ENCODE measurements around the gene PLCD1. TPM values are rescaled to one million over a fixed set of nuclear protein-coding genes. Genes with fewer than 3 reads are reported as not detected.

Gene PLCD1
- polyA plus RNA-seq, 3 donors from 2014 or later, result 11.6 to 18.0 (median 12.1) TPM

- peaks cover 0 to 5% (median 4%) of the 10 kb centered on the region in 3 donors for H3K27me3 Mint-ChIP-seq (ENCODE audit: low read depth in 3 of 3)
- DNase-seq, result no peak
- H3K4me3 Mint-ChIP-seq, result peak overlapping the region in 1 of 5 donors; percentile 72
- peaks cover 57 to 58% of the 10 kb centered on the region in 2 donors for H3K4me1 Mint-ChIP-seq
- H3K9me3 Mint-ChIP-seq, result no peaks in the 10 kb centered on the region
- H3K36me3 Mint-ChIP-seq, result peaks cover 5 to 9% (median 8%) of the 10 kb centered on the region in 3 donors
- peak overlapping the region; percentile 90 to 98 (median 95) for H3K27ac Mint-ChIP-seq
These were observed 31.6 kb downstream of the PLCD1 start for GRCh38 chr3:37997791-37998370.

GRCh38 chr3:37997342-37997741 lies 32.1 kb downstream of the PLCD1 start:
- DNase-seq, result no peak
- Mint-ChIP-seq H3K4me1 (peaks cover 58% of the 10 kb centered on the region in 2 donors), H3K4me3 (peak overlapping the region in 1 of 5 donors; percentile 72), H3K27ac (peak overlapping the region in 5 of 6 donors; percentile 85 to 94 (median 91)), H3K36me3 (peaks cover 5 to 9% (median 8%) of the 10 kb centered on the region in 3 donors), H3K27me3 (ENCODE audit: low read depth in 3 of 3) (peaks cover 0 to 5% (median 4%) of the 10 kb centered on the region in 3 donors), H3K9me3 (no peaks in the 10 kb centered on the region)

- H3K27ac Mint-ChIP-seq, result peak overlapping the region; percentile 67 to 94 (median 90)
- H3K27me3 Mint-ChIP-seq (ENCODE audit: low read depth in 3 of 3), result peaks cover 0 to 5% (median 4%) of the 10 kb centered on the region in 3 donors
- H3K36me3 Mint-ChIP-seq, result peaks cover 5 to 9% (median 8%) of the 10 kb centered on the region in 3 donors
- peaks cover 58% of the 10 kb centered on the region in 2 donors for H3K4me1 Mint-ChIP-seq
- peak overlapping the region; percentile 56 to 72 (median 62) for H3K4me3 Mint-ChIP-seq
- H3K9me3 Mint-ChIP-seq, result no peaks in the 10 kb centered on the region
- DNase-seq, result peak; percentile 72 to 79 (median 73)
These were observed 32.6 kb downstream of the PLCD1 start for GRCh38 chr3:37996785-37997301.

- no peak for DNase-seq
- Mint-ChIP-seq H3K27me3 (ENCODE audit: low read depth in 3 of 3) (peaks cover 0 to 5% (median 4%) of the 10 kb centered on the region in 3 donors), H3K4me1 (peaks cover 58% of the 10 kb centered on the region in 2 donors), H3K36me3 (peaks cover 5 to 9% (median 8%) of the 10 kb centered on the region in 3 donors), H3K9me3 (no peaks in the 10 kb centered on the region), H3K27ac (peak overlapping the region; percentile 85 to 94 (median 92)), H3K4me3 (peak overlapping the region in 3 of 5 donors; percentile 11 to 97 (median 97))
These were observed 33.5 kb downstream of the PLCD1 start for GRCh38 chr3:37995652-37996641.

GRCh38 chr3:37994639-37994972 lies 34.8 kb downstream of the PLCD1 start:
- Mint-ChIP-seq H3K27me3 (ENCODE audit: low read depth in 3 of 3) (peaks cover 0 to 4% (median 3%) of the 10 kb centered on the region in 3 donors), H3K4me3 (peak overlapping the region; percentile 95 to 97 (median 97)), H3K4me1 (peaks cover 58% of the 10 kb centered on the region in 2 donors), H3K27ac (peak overlapping the region; percentile 91 to 97 (median 94)), H3K36me3 (peaks cover 5 to 9% (median 8%) of the 10 kb centered on the region in 3 donors), H3K9me3 (no peaks in the 10 kb centered on the region)
- DNase-seq, result no peak

- Mint-ChIP-seq H3K36me3 (peaks cover 5 to 9% (median 8%) of the 10 kb centered on the region in 3 donors), H3K27me3 (ENCODE audit: low read depth in 3 of 3) (peaks cover 2 to 3% (median 2%) of the 10 kb centered on the region in 3 donors), H3K4me1 (peaks cover 53% of the 10 kb centered on the region in 2 donors)
These were observed 35.4 kb downstream of the PLCD1 start for GRCh38 chr3:37993820-37994638.

GRCh38 chr3:37993460-37993819 lies 36.0 kb downstream of the PLCD1 start:
- Mint-ChIP-seq H3K4me1 (peaks cover 47 to 49% of the 10 kb centered on the region in 2 donors), H3K36me3 (peaks cover 5 to 9% (median 8%) of the 10 kb centered on the region in 3 donors), H3K4me3 (peak overlapping the region; percentile 95 to 97 (median 97)), H3K9me3 (no peaks in the 10 kb centered on the region), H3K27me3 (ENCODE audit: low read depth in 3 of 3) (peaks cover 2 to 3% (median 3%) of the 10 kb centered on the region in 3 donors), H3K27ac (peak overlapping the region; percentile 91 to 97 (median 94))
- DNase-seq, result no peak

More at GRCh38 chr3:37993820-37994638, 35.4 kb downstream of the PLCD1 start:
- peak; percentile 64 to 71 (median 70) for DNase-seq
- no peaks in the 10 kb centered on the region for H3K9me3 Mint-ChIP-seq
- peak overlapping the region; percentile 91 to 97 (median 94) for H3K27ac Mint-ChIP-seq
- H3K4me3 Mint-ChIP-seq, result peak overlapping the region; percentile 95 to 97 (median 97)

- Mint-ChIP-seq H3K27ac (peak overlapping the region; percentile 91 to 97 (median 94)), H3K27me3 (ENCODE audit: low read depth in 3 of 3) (peaks cover 2 to 3% (median 3%) of the 10 kb centered on the region in 3 donors), H3K4me3 (peak overlapping the region; percentile 95 to 97 (median 97)), H3K4me1 (peaks cover 44 to 45% of the 10 kb centered on the region in 2 donors), H3K36me3 (peaks cover 5 to 9% (median 8%) of the 10 kb centered on the region in 3 donors), H3K9me3 (no peaks in the 10 kb centered on the region)
- no peak for DNase-seq
These were observed 36.4 kb downstream of the PLCD1 start for GRCh38 chr3:37993067-37993455.

GRCh38 chr3:37992271-37993066 lies 37.0 kb downstream of the PLCD1 start:
- H3K4me1 Mint-ChIP-seq, result peaks cover 42 to 44% of the 10 kb centered on the region in 2 donors
- H3K4me3 Mint-ChIP-seq, result peak overlapping the region; percentile 95 to 97 (median 97)
- H3K36me3 Mint-ChIP-seq, result peaks cover 5 to 9% (median 8%) of the 10 kb centered on the region in 3 donors
- no peak for DNase-seq
- H3K27ac Mint-ChIP-seq, result peak overlapping the region in 5 of 6 donors; percentile 3 to 97 (median 93)
- no peaks in the 10 kb centered on the region for H3K9me3 Mint-ChIP-seq
- H3K27me3 Mint-ChIP-seq (ENCODE audit: low read depth in 3 of 3), result peaks cover 2 to 3% (median 3%) of the 10 kb centered on the region in 3 donors

- H3K9me3 Mint-ChIP-seq, result no peaks in the 10 kb centered on the region
- H3K27me3 Mint-ChIP-seq (ENCODE audit: low read depth in 3 of 3), result peaks cover 2 to 3% (median 2%) of the 10 kb centered on the region in 3 donors
- H3K36me3 Mint-ChIP-seq, result peaks cover 3 to 7% (median 6%) of the 10 kb centered on the region in 3 donors
- H3K4me1 Mint-ChIP-seq, result peaks cover 36 to 40% of the 10 kb centered on the region in 2 donors
- H3K27ac Mint-ChIP-seq, result peak overlapping the region in 1 of 6 donors; percentile 3
- DNase-seq, result no peak
- no peak overlapping the region for H3K4me3 Mint-ChIP-seq
These were observed 37.6 kb downstream of the PLCD1 start for GRCh38 chr3:37991823-37992222.

- DNase-seq, result no peak
- H3K9me3 Mint-ChIP-seq, result no peaks in the 10 kb centered on the region
- no peak overlapping the region for H3K4me3 Mint-ChIP-seq
- peaks cover 29 to 33% of the 10 kb centered on the region in 2 donors for H3K4me1 Mint-ChIP-seq
- H3K36me3 Mint-ChIP-seq, result no peaks in the 10 kb centered on the region
- peaks cover 0 to 3% (median 2%) of the 10 kb centered on the region in 3 donors for H3K27me3 Mint-ChIP-seq (ENCODE audit: low read depth in 3 of 3)
- no peak overlapping the region for H3K27ac Mint-ChIP-seq
These were observed 38.3 kb downstream of the PLCD1 start for GRCh38 chr3:37991109-37991508.

- Mint-ChIP-seq H3K27ac (no peak within 1 kb of the TSS), H3K36me3 (no peaks in the 10 kb centered on the region), H3K9me3 (no peaks in the 10 kb centered on the region), H3K27me3 (ENCODE audit: low read depth in 3 of 3) (peaks cover 0 to 5% (median 2%) of the 10 kb centered on the region in 3 donors), H3K4me3 (peak within 1 kb of the TSS in 2 of 5 donors; percentile 29 to 38), H3K4me1 (peaks cover 24 to 27% of the 10 kb centered on the region in 2 donors)
- DNase-seq, result no peak
These were observed 38.9 kb downstream of the PLCD1 start, which contains the start of gene VILL for GRCh38 chr3:37990527-37990926. VILL (plus strand) TSS chr3:37990786; CDS start chr3:37993673, 2,887 bp downstream.
